ENCODE results near the gene CCK. TPM values are rescaled to one million over a fixed set of nuclear protein-coding genes. Genes with fewer than 3 reads are reported as not detected.
A peak's percentile ranks its signal among the peaks of the same experiment; 100 is the strongest.

The CCK gene
- total RNA-seq, 1 donor from 2014 or later = not detected

- H3K27ac Mint-ChIP-seq (ENCODE audit: unreplicated experiment) = peak overlapping the region; percentile 12
- H3K4me3 Mint-ChIP-seq (ENCODE audit: unreplicated experiment) = no peak overlapping the region
- H3K27me3 Mint-ChIP-seq (ENCODE audit: low read depth) = no peaks in the 10 kb centered on the region
- no peak for DNase-seq (ENCODE audit: low spot score)
- TF ChIP-seq CTCF (IDR thresholded peaks at IDR 0.05) = no peak
- H3K4me1 Mint-ChIP-seq (ENCODE audit: low read depth) = peaks cover 15% of the 10 kb centered on the region
- no peaks in the 10 kb centered on the region for H3K9me3 Mint-ChIP-seq (ENCODE audit: low read depth)
- H3K36me3 Mint-ChIP-seq (ENCODE audit: low read depth) = peaks cover 31% of the 10 kb centered on the region
Observed at GRCh38 chr3:42225486-42226363, 40.3 kb downstream of the CCK start.

- no peak for TF ChIP-seq CTCF (IDR thresholded peaks at IDR 0.05)
- Mint-ChIP-seq H3K9me3 (ENCODE audit: low read depth) (no peaks in the 10 kb centered on the region), H3K4me3 (ENCODE audit: unreplicated experiment) (no peak overlapping the region), H3K4me1 (ENCODE audit: low read depth) (peaks cover 15% of the 10 kb centered on the region), H3K36me3 (ENCODE audit: low read depth) (peaks cover 37% of the 10 kb centered on the region), H3K27me3 (ENCODE audit: low read depth) (no peaks in the 10 kb centered on the region), H3K27ac (ENCODE audit: unreplicated experiment) (peak overlapping the region; percentile 49)
- no peak for DNase-seq (ENCODE audit: low spot score)
Observed at GRCh38 chr3:42224658-42225421, 41.1 kb downstream of the CCK start.

GRCh38 chr3:42224178-42224577 is 41.8 kb downstream of the CCK start:
- Mint-ChIP-seq H3K36me3 (ENCODE audit: low read depth) (peaks cover 38% of the 10 kb centered on the region), H3K4me3 (ENCODE audit: unreplicated experiment) (no peak overlapping the region), H3K27ac (ENCODE audit: unreplicated experiment) (peak overlapping the region; percentile 49), H3K4me1 (ENCODE audit: low read depth) (peaks cover 11% of the 10 kb centered on the region), H3K9me3 (ENCODE audit: low read depth) (no peaks in the 10 kb centered on the region), H3K27me3 (ENCODE audit: low read depth) (no peaks in the 10 kb centered on the region)
- no peak for DNase-seq (ENCODE audit: low spot score)
- no peak for TF ChIP-seq CTCF (IDR thresholded peaks at IDR 0.05)

GRCh38 chr3:42222942-42223693 is 42.9 kb downstream of the CCK start:
- no peak for TF ChIP-seq CTCF (IDR thresholded peaks at IDR 0.05)
- Mint-ChIP-seq H3K4me3 (ENCODE audit: unreplicated experiment) (no peak overlapping the region), H3K27ac (ENCODE audit: unreplicated experiment) (no peak overlapping the region), H3K36me3 (ENCODE audit: low read depth) (peaks cover 38% of the 10 kb centered on the region), H3K4me1 (ENCODE audit: low read depth) (peaks cover 11% of the 10 kb centered on the region), H3K27me3 (ENCODE audit: low read depth) (no peaks in the 10 kb centered on the region), H3K9me3 (ENCODE audit: low read depth) (no peaks in the 10 kb centered on the region)
- DNase-seq (ENCODE audit: low spot score) = no peak
